Karpas-422 (cell line): ENCODE data around the gene TEX38. TPM values are rescaled to one million over a fixed set of nuclear protein-coding genes. Genes with fewer than 3 reads are reported as not detected.
"Not testable (repeated sequence)": the region's sequence is repeated elsewhere in the genome, so short reads cannot be mapped to it uniquely, and the experiment has no call there.

Source experiments
- DNase-seq: peaks from one replicate; pipeline ENCODE4 v3.0.0-alpha.2; 2015
- H2AFZ ChIP-seq: fragments of 200-600 bp; sonication (generic); 2 replicates; pipeline ENCODE4 v1.6.1; 2014; ENCODE audit warnings: antibody characterized with exemption, low read length, mixed read lengths
- H3K27ac ChIP-seq: fragments of 200-600 bp; sonication (generic); 2 replicates; pipeline ENCODE4 v1.5.1; 2014; ENCODE audit warnings: mild to moderate bottlenecking, low read length, moderate library complexity
- H3K27me3 ChIP-seq: fragments of 200-600 bp; sonication (generic); 2 replicates; pipeline ENCODE4 v1.6.1; 2014; ENCODE audit warnings: low read length, mixed read lengths
- H3K36me3 ChIP-seq: fragments of 200-600 bp; sonication (generic); 2 replicates; pipeline ENCODE4 v1.6.1; 2014; ENCODE audit warnings: low read length, mixed read lengths; ENCODE audit not compliant: insufficient read depth
- H3K4me1 ChIP-seq: fragments of 200-600 bp; sonication (generic); 2 replicates; pipeline ENCODE4 v1.6.1; 2014; ENCODE audit warnings: mild to moderate bottlenecking, low read length, mixed read lengths
- H3K4me2 ChIP-seq: fragments of 200-600 bp; sonication (generic); 2 replicates; pipeline ENCODE4 v1.6.1; 2014; ENCODE audit warnings: low read length, low read depth, mild to moderate bottlenecking; ENCODE audit not compliant: poor library complexity, severe bottlenecking
- H3K4me3 ChIP-seq: fragments of 200-600 bp; sonication (generic); 2 replicates; pipeline ENCODE4 v1.5.1; 2014; ENCODE audit warnings: mild to moderate bottlenecking, antibody characterized with exemption, low read length, mixed read lengths
- H3K79me2 ChIP-seq: fragments of 200-600 bp; sonication (generic); 2 replicates; pipeline ENCODE4 v1.6.1; 2014; ENCODE audit warnings: mild to moderate bottlenecking, low read length, mixed read lengths
- H3K9ac ChIP-seq: fragments of 200-600 bp; sonication (generic); 2 replicates; pipeline ENCODE4 v1.6.0; 2014; ENCODE audit warnings: low read length
- H3K9me2 ChIP-seq: fragments of 200-600 bp; sonication (generic), shearing (Covaris generic); replicated peaks from 2 replicates; pipeline ENCODE4 v1.6.0; 2014; ENCODE audit warnings: mild to moderate bottlenecking, low read length, moderate library complexity; ENCODE audit not compliant: insufficient read depth
- H3K9me3 ChIP-seq: fragments of 300-700, 200-600 bp; sonication (generic); 2 replicates; pipeline ENCODE4 v1.6.1; 2014; ENCODE audit warnings: low read length, mixed read lengths
- H4K20me1 ChIP-seq: fragments of 200-600 bp; sonication (generic); 2 replicates; pipeline ENCODE4 v1.6.1; 2014; ENCODE audit warnings: mild to moderate bottlenecking, antibody characterized with exemption, low read length, low read depth; ENCODE audit not compliant: insufficient read depth
- total RNA-seq: library from RNA; depleted of rRNA; stranded (reverse); fragments of >200 nt; shearing (Covaris generic); gene quantifications from 2 replicates; pipeline ENCODE4 v1.2.3, GENCODE V29; 2014; ENCODE audit warnings: low replicate concordance

TEX38 gene
- total RNA-seq, 1 experiment from 2014 or later = 0.37 TPM

DNA sequence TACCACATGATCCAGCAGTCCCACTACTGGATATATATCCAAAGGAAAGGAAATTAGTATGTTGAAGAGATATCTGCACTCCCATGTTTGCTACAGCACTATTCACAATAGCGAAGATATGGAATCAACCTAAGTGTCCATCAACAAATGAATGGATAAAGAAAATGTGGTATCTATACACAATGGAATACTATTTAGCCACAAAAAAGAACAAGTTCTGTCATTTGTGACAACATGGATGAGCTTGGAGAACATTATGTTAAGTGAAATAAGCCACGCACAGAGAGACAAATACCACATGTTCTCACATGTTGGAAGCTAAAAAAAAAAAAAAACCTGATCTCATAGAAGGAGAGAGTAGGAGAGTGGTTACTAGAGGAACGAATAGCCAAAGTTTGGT lies 21.2 kb upstream of the TEX38 start:
- Histone ChIP-seq H3K9ac (no peak overlapping the region), H3K4me1 (no peaks in the 10 kb centered on the region), H3K9me2 (no peaks in the 10 kb centered on the region), H3K79me2 (no peaks in the 10 kb centered on the region), H3K27ac (no peak overlapping the region), H3K27me3 (no peaks in the 10 kb centered on the region), H2AFZ (no peak overlapping the region), H3K9me3 (no peaks in the 10 kb centered on the region), H3K36me3 (peaks cover 45% of the 10 kb centered on the region), H3K4me2 (no peak overlapping the region), H3K4me3 (no peak overlapping the region), H4K20me1 (no peaks in the 10 kb centered on the region)
- DNase-seq = no peak

- H3K4me2 ChIP-seq, H3K9me3 ChIP-seq, H2AFZ ChIP-seq, H3K4me1 ChIP-seq, H3K9me2 ChIP-seq, DNase-seq, H4K20me1 ChIP-seq, H3K9ac ChIP-seq, H3K4me3 ChIP-seq, H3K27ac ChIP-seq, H3K27me3 ChIP-seq, H3K79me2 ChIP-seq: not testable (repeated sequence)
- H3K36me3 ChIP-seq = peaks cover 51% of the 10 kb centered on the region
These were observed 20.5 kb upstream of the TEX38 start for GRCh38 chr1:46651152-46651551.

DNA sequence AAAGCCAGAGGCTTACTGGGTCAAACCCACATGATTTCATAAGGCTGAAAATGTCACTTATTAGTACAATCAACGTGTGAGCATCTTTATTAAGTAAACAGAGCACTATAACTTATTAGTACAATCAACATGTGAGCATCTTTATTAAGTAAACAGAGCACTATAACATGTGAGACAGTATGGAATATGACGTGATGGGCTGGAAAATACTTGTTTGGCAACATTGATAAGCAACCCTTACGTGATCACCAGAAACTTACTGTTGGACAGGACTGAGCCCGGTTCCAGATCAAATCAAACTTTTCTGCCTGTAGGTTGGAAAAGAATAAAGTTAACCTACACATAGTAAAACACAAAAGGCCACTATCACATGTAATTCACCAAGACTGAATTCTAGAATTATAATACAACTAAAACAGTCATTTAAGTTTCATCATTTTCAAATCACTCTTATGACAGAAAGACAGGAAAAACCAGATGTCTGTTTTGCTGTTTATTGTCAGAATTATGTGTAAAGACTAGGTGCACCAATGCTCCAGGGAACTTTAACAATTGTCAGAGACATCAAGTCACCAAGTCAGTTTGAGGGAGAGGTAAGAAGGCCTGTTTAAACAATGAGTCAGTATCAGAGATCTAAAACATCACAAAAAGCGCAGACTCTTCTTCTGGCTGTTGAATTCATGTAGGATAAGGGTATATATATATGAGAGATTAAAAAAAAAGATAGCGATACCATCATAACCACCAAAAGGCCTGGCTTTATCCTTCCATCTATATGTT lies 19.1 kb upstream of the TEX38 start:
- no peaks in the 10 kb centered on the region for H3K4me1 ChIP-seq
- H3K9me2 ChIP-seq = no peaks in the 10 kb centered on the region
- H3K27ac ChIP-seq = no peak overlapping the region
- no peak overlapping the region for H3K4me3 ChIP-seq
- no peaks in the 10 kb centered on the region for H3K79me2 ChIP-seq
- H3K27me3 ChIP-seq = no peaks in the 10 kb centered on the region
- no peaks in the 10 kb centered on the region for H3K9me3 ChIP-seq
- no peak for DNase-seq
- H3K4me2 ChIP-seq = no peak overlapping the region
- no peaks in the 10 kb centered on the region for H4K20me1 ChIP-seq
- no peak overlapping the region for H2AFZ ChIP-seq
- no peak overlapping the region for H3K9ac ChIP-seq
- peaks cover 61% of the 10 kb centered on the region for H3K36me3 ChIP-seq

- Histone ChIP-seq H2AFZ (no peak overlapping the region), H3K9ac (no peak overlapping the region), H4K20me1 (no peaks in the 10 kb centered on the region), H3K27ac (no peak overlapping the region), H3K4me1 (no peaks in the 10 kb centered on the region), H3K9me2 (no peaks in the 10 kb centered on the region), H3K9me3 (no peaks in the 10 kb centered on the region), H3K4me3 (no peak overlapping the region), H3K79me2 (no peaks in the 10 kb centered on the region), H3K36me3 (peaks cover 67% of the 10 kb centered on the region), H3K4me2 (no peak overlapping the region), H3K27me3 (no peaks in the 10 kb centered on the region)
- DNase-seq = no peak
These were observed 18.2 kb upstream of the TEX38 start for GRCh38 chr1:46653405-46653958.

- H3K4me3 ChIP-seq = no peak overlapping the region
- no peaks in the 10 kb centered on the region for H3K79me2 ChIP-seq
- no peaks in the 10 kb centered on the region for H3K4me1 ChIP-seq
- H3K27me3 ChIP-seq = no peaks in the 10 kb centered on the region
- no peak overlapping the region for H3K4me2 ChIP-seq
- DNase-seq = no peak
- no peaks in the 10 kb centered on the region for H4K20me1 ChIP-seq
- H3K9ac ChIP-seq = no peak overlapping the region
- H3K9me2 ChIP-seq = no peaks in the 10 kb centered on the region
- H3K9me3 ChIP-seq = no peaks in the 10 kb centered on the region
- H3K27ac ChIP-seq = no peak overlapping the region
- H2AFZ ChIP-seq = no peak overlapping the region
- peaks cover 67% of the 10 kb centered on the region for H3K36me3 ChIP-seq
These were observed 17.6 kb upstream of the TEX38 start for GRCh38 chr1:46654012-46654411.

DNA sequence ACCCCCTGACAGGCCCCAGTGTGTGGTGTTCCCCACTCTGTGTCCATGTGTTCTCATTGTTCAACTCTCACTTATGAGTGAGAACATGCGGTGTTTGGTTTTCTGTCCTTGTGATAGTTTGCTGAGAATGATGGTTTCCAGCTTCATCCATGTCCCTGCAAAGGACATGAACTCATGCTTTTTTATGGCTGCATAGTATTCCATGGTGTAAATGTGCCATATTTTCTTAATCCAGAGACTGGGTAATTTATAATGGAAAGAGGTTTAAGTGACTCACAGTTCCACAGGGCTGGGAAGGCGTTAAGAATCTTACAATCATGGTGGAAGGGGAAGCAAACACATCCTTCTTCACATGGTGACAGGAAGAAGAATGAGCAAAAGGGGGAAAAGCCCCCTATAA lies 17.0 kb upstream of the TEX38 start:
- H3K27ac ChIP-seq, H3K9ac ChIP-seq, H2AFZ ChIP-seq, H3K9me3 ChIP-seq, H3K4me2 ChIP-seq, DNase-seq, H3K9me2 ChIP-seq, H3K27me3 ChIP-seq, H3K4me1 ChIP-seq, H3K79me2 ChIP-seq, H4K20me1 ChIP-seq, H3K4me3 ChIP-seq: not testable (repeated sequence)
- H3K36me3 ChIP-seq = peaks cover 70% of the 10 kb centered on the region

DNA sequence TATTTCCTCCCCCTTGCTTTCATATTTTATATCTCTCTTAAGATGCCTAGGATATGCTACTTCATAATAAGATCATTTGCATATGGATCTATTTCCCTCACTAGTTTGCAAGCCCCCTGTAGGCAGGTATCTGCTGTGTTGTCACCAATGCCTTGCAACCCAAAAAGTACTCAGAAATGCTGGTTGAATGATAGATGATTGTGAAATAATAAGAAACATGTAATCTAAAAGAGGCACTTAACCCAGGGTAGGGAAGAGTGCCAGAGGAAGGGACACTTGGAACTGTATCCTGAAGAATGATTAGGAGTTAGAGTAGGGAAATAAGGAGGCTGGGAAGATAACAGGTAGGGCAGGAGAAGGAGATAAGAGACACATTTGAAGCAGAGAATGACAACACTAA lies 15.8 kb upstream of the TEX38 start:
- Histone ChIP-seq H3K79me2 (peaks cover 2% of the 10 kb centered on the region; the same call in 1 of the 2 replicates), H3K9ac (no peak overlapping the region), H3K9me2 (no peaks in the 10 kb centered on the region), H3K27ac (no peak overlapping the region), H3K36me3 (peaks cover 59% of the 10 kb centered on the region), H3K9me3 (no peaks in the 10 kb centered on the region), H3K4me3 (no peak overlapping the region), H3K4me2 (no peak overlapping the region), H3K4me1 (no peaks in the 10 kb centered on the region), H4K20me1 (no peaks in the 10 kb centered on the region), H3K27me3 (no peaks in the 10 kb centered on the region), H2AFZ (no peak overlapping the region)
- DNase-seq = no peak

GRCh38 chr1:46656643-46657042 lies 15.0 kb upstream of the TEX38 start:
- H3K9ac ChIP-seq = no peak overlapping the region
- H3K4me2 ChIP-seq = no peak overlapping the region
- no peak overlapping the region for H3K4me3 ChIP-seq
- no peak overlapping the region for H2AFZ ChIP-seq
- peaks cover 59% of the 10 kb centered on the region for H3K36me3 ChIP-seq
- H4K20me1 ChIP-seq = no peaks in the 10 kb centered on the region
- DNase-seq = no peak
- H3K4me1 ChIP-seq = no peaks in the 10 kb centered on the region
- no peaks in the 10 kb centered on the region for H3K9me3 ChIP-seq
- H3K79me2 ChIP-seq = peaks cover 4% of the 10 kb centered on the region; the same call in 1 of the 2 replicates
- H3K9me2 ChIP-seq = no peaks in the 10 kb centered on the region
- no peaks in the 10 kb centered on the region for H3K27me3 ChIP-seq
- no peak overlapping the region for H3K27ac ChIP-seq
